H1 (cell line): ENCODE data around the gene ZNF804B. TPM values are rescaled to one million over a fixed set of nuclear protein-coding genes. Genes with fewer than 3 reads are reported as not detected.

Experiments used
- SAP30 ChIP-seq: fragments of 300-600 bp; sonication (generic); IDR thresholded peaks from 2 replicates; pipeline ENCODE4 v1.7.1; 2012; ENCODE audit warnings: low read length, moderate library complexity, mild to moderate bottlenecking, inconsistent platforms; ENCODE audit not compliant: insufficient read depth, insufficient replicate concordance
- polyA plus RNA-seq, 7 experiments: library from polyadenylated mRNA; depleted of rRNA in 3 of 7; stranded (reverse) in 5 of 7; unstranded in 2 of 7; fragments of >200 nt in 5 of 7; fragments of 200-250 nt in 2 of 7; gene quantifications; 1 replicate in 5 of 7; 2 replicates in 1 of 7; 4 replicates in 1 of 7; pipeline versions ENCODE4 v1.2.1 to v1.2.3, GENCODE V29; 2011 to 2013; ENCODE audit warnings: missing spikeins in 2 of 7, mixed read lengths in 2 of 7
- total RNA-seq: library from RNA; stranded (reverse); fragmentation: NEBNext Ultra II Directional; extraction: Animal tissue kit (Norgen Biotek cat#: 25700); gene quantifications from 2 replicates; pipeline ENCODE4 v1.2.1, GENCODE V29; 2021
- TF ChIP-seq, protein P1 (sequence below): IDR thresholded peaks from 2 replicates; pipeline ENCODE4 v1.6.1; 2012; ENCODE audit warnings: inconsistent platforms

Gene ZNF804B
- total and polyA plus RNA-seq, 2 of the 8 experiments (the other 6 are each of a cell fraction or from before 2014, with no cell fraction given), result not detected

GRCh38 chr7:89316584-89317251 is 557.2 kb downstream of the ZNF804B start (continued):
- TF ChIP-seq SAP30, result no peak
- TF ChIP-seq, protein P1, sequence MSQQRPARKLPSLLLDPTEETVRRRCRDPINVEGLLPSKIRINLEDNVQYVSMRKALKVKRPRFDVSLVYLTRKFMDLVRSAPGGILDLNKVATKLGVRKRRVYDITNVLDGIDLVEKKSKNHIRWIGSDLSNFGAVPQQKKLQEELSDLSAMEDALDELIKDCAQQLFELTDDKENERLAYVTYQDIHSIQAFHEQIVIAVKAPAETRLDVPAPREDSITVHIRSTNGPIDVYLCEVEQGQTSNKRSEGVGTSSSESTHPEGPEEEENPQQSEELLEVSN, result no peak
